Astrocyte (in vitro differentiated cells and primary cell): ENCODE results near the gene C10orf90. TPM values are rescaled to one million over a fixed set of nuclear protein-coding genes. Genes with fewer than 3 reads are reported as not detected.

ENCODE experiments used
- DNase-seq: peaks from one replicate; pipeline ENCODE4 v3.0.0-alpha.2; 2010; ENCODE audit warnings: low read depth
- FAIRE-seq: peaks from 2 replicates; lab custom pipeline; 2011; peaks lifted over from hg19 to GRCh38; lab: Jason Lieb, UNC
- H2AFZ ChIP-seq: 2 replicates; pipeline ENCODE4 v1.6.0; 2012; ENCODE audit warnings: low read depth, low read length, inconsistent platforms
- H3K27ac ChIP-seq: 2 replicates; pipeline ENCODE4 v1.5.1; 2011; ENCODE audit warnings: low read depth, low read length, inconsistent platforms
- H3K27me3 ChIP-seq: 2 replicates; pipeline ENCODE4 v1.6.0; 2011; ENCODE audit warnings: low read length, inconsistent platforms; ENCODE audit not compliant: insufficient read depth
- H3K36me3 ChIP-seq: 2 replicates; pipeline ENCODE4 v1.5.1; 2011; ENCODE audit warnings: low read length, inconsistent platforms; ENCODE audit not compliant: insufficient read depth
- H3K4me1 ChIP-seq: 2 replicates; pipeline ENCODE4 v1.5.1; 2011; ENCODE audit warnings: low read length, inconsistent platforms; ENCODE audit not compliant: insufficient read depth
- H3K4me2 ChIP-seq: 2 replicates; pipeline ENCODE4 v1.6.0; 2012; ENCODE audit warnings: low read length, inconsistent platforms
- H3K4me3 ChIP-seq: 2 replicates; pipeline ENCODE4 v1.5.1; 2011; ENCODE audit warnings: low read depth, mild to moderate bottlenecking, low read length, inconsistent platforms; ENCODE audit not compliant: insufficient read depth
- H3K79me2 ChIP-seq: 2 replicates; pipeline ENCODE4 v1.6.0; 2012; ENCODE audit warnings: mild to moderate bottlenecking, low read length, inconsistent platforms; ENCODE audit not compliant: insufficient read depth
- H3K9ac ChIP-seq: 2 replicates; pipeline ENCODE4 v1.6.0; 2012; ENCODE audit warnings: mild to moderate bottlenecking, low read length, inconsistent platforms
- H3K9me3 ChIP-seq: 2 replicates; pipeline ENCODE4 v1.5.1; 2012; ENCODE audit warnings: low read depth, mild to moderate bottlenecking, low read length, inconsistent platforms; ENCODE audit not compliant: insufficient read depth
- H4K20me1 ChIP-seq: 2 replicates; pipeline ENCODE4 v1.6.0; 2012; ENCODE audit warnings: low read length, inconsistent platforms; ENCODE audit not compliant: insufficient read depth
- H3K27ac Mint-ChIP-seq: one replicate; pipeline ENCODE4 v1.8.0; 2021; ENCODE audit warnings: mild to moderate bottlenecking, mixed read lengths; ENCODE audit not compliant: unreplicated experiment
- H3K27me3 Mint-ChIP-seq: one replicate; pipeline ENCODE4 v1.8.0; 2021; ENCODE audit warnings: low read depth, mixed read lengths; ENCODE audit not compliant: unreplicated experiment
- H3K36me3 Mint-ChIP-seq: one replicate; pipeline ENCODE4 v1.8.0; 2021; ENCODE audit warnings: low read depth, mixed read lengths; ENCODE audit not compliant: unreplicated experiment
- H3K4me1 Mint-ChIP-seq: one replicate; pipeline ENCODE4 v1.8.0; 2021; ENCODE audit warnings: low read depth, mixed read lengths; ENCODE audit not compliant: unreplicated experiment
- H3K4me3 Mint-ChIP-seq: one replicate; pipeline ENCODE4 v1.8.0; 2021; ENCODE audit warnings: mild to moderate bottlenecking, moderate library complexity, mixed read lengths; ENCODE audit not compliant: unreplicated experiment
- H3K9me3 Mint-ChIP-seq: one replicate; pipeline ENCODE4 v1.8.0; 2021; ENCODE audit warnings: mild to moderate bottlenecking, mixed read lengths; ENCODE audit not compliant: unreplicated experiment
- CTCF ChIP-seq: IDR thresholded peaks from 2 replicates; pipeline ENCODE4 v1.5.1; 2011; ENCODE audit warnings: low read depth, mild to moderate bottlenecking, inconsistent platforms, low read length, moderate library complexity; ENCODE audit not compliant: insufficient read depth
- EZH2 ChIP-seq: IDR thresholded peaks from 2 replicates; pipeline ENCODE4 v1.6.1; 2012; ENCODE audit warnings: mild to moderate bottlenecking, low read length, inconsistent platforms; ENCODE audit not compliant: insufficient read depth
- total RNA-seq: library from RNA; stranded (reverse); gene quantifications from 2 replicates; pipeline ENCODE4 v1.2.1, GENCODE V29; 2021

The C10orf90 gene
- total RNA-seq, 1 donor from 2014 or later = not detected

GRCh38 chr10:126549344-126549743 is 121.1 kb downstream of the C10orf90 start:
- Histone ChIP-seq H4K20me1 (no peaks in the 10 kb centered on the region), H3K4me1 (no peaks in the 10 kb centered on the region), H3K27me3 (no peaks in the 10 kb centered on the region), H2AFZ (no peak overlapping the region), H3K79me2 (no peaks in the 10 kb centered on the region), H3K9ac (no peak overlapping the region), H3K4me3 (no peak overlapping the region), H3K4me2 (no peak overlapping the region), H3K27ac (no peak overlapping the region), H3K36me3 (no peaks in the 10 kb centered on the region), H3K9me3 (no peaks in the 10 kb centered on the region)
- no peak for TF ChIP-seq CTCF
- TF ChIP-seq EZH2 = no peak
- peaks cover 4% of the 10 kb centered on the region for H3K4me1 Mint-ChIP-seq
- H3K4me3 Mint-ChIP-seq = no peak overlapping the region
- no peaks in the 10 kb centered on the region for H3K36me3 Mint-ChIP-seq
- no peak for FAIRE-seq
- DNase-seq = peak; percentile 49
- peaks cover 9% of the 10 kb centered on the region for H3K27me3 Mint-ChIP-seq
- no peak overlapping the region for H3K27ac Mint-ChIP-seq
- no peaks in the 10 kb centered on the region for H3K9me3 Mint-ChIP-seq

- Mint-ChIP-seq H3K27ac (no peak overlapping the region), H3K4me3 (no peak overlapping the region), H3K4me1 (peaks cover 4% of the 10 kb centered on the region), H3K36me3 (no peaks in the 10 kb centered on the region), H3K27me3 (peaks cover 2% of the 10 kb centered on the region), H3K9me3 (no peaks in the 10 kb centered on the region)
- TF ChIP-seq EZH2 = no peak
- Histone ChIP-seq H3K27me3 (peaks cover 4% of the 10 kb centered on the region), H3K79me2 (no peaks in the 10 kb centered on the region), H3K4me3 (no peak overlapping the region), H3K27ac (no peak overlapping the region), H3K9me3 (no peaks in the 10 kb centered on the region), H3K4me2 (no peak overlapping the region), H4K20me1 (no peaks in the 10 kb centered on the region), H3K4me1 (no peaks in the 10 kb centered on the region), H3K9ac (no peak overlapping the region), H3K36me3 (no peaks in the 10 kb centered on the region), H2AFZ (no peak overlapping the region)
- FAIRE-seq (no peak), DNase-seq (no peak)
Observed at GRCh38 chr10:126544565-126544964, 125.9 kb downstream of the C10orf90 start.

DNA sequence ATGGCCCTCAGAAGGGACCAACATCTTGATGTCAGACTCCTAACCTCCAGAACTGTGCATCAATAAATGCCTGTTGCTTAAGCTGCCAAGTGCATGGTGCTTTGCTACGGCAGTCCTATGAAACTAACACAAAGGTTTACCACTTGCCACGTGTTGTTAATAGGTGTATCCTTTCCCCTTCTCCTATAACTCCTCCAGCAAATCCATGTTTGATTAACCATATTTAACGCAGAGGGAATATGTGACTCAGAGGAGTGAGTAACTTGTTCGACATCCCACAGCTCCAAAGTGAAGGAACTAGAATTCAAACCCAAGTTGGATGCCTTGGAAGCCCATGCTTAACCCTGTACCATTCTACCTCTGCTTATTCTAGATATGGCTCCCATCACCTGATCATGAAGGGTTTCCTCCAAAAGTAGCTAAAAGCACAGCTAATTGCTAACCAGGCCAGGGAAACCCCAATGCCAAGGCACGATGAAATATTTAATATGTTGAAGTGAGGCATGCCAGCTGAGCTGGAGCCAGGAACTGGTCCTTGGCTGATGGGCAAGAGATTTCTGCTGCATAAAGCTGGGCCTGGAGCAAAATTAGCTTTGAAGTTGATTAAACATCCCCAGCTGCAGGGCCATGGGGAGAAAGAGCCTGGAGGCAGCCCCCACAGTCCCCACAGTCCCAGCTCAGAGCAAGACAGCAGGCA is 131.9 kb downstream of the C10orf90 start:
- H3K27ac ChIP-seq = no peak overlapping the region
- no peaks in the 10 kb centered on the region for H3K79me2 ChIP-seq
- Mint-ChIP-seq H3K4me1 (peaks cover 4% of the 10 kb centered on the region), H3K9me3 (no peaks in the 10 kb centered on the region), H3K27ac (no peak overlapping the region), H3K4me3 (no peak overlapping the region), H3K27me3 (peaks cover 5% of the 10 kb centered on the region), H3K36me3 (no peaks in the 10 kb centered on the region)
- no peak overlapping the region for H2AFZ ChIP-seq
- no peak for TF ChIP-seq EZH2
- TF ChIP-seq CTCF = no peak
- FAIRE-seq (no peak), DNase-seq (no peak)
- peaks cover 22% of the 10 kb centered on the region for H3K27me3 ChIP-seq
- H3K4me3 ChIP-seq = no peak overlapping the region
- no peaks in the 10 kb centered on the region for H3K4me1 ChIP-seq
- H3K36me3 ChIP-seq = no peaks in the 10 kb centered on the region
- H4K20me1 ChIP-seq = no peaks in the 10 kb centered on the region
- H3K9ac ChIP-seq = no peak overlapping the region
- no peaks in the 10 kb centered on the region for H3K9me3 ChIP-seq
- H3K4me2 ChIP-seq = no peak overlapping the region
